ENCODE results near the gene CLDN9. TPM values are rescaled to one million over a fixed set of nuclear protein-coding genes. Genes with fewer than 3 reads are reported as not detected.
A peak's percentile ranks its signal among the peaks of the same experiment; 100 is the strongest.

The CLDN9 gene
- total and polyA plus RNA-seq, 2 donors (not counting 1 experiment from before 2014, with no cell fraction given) = 0.04 TPM; not detected in 1

DNA sequence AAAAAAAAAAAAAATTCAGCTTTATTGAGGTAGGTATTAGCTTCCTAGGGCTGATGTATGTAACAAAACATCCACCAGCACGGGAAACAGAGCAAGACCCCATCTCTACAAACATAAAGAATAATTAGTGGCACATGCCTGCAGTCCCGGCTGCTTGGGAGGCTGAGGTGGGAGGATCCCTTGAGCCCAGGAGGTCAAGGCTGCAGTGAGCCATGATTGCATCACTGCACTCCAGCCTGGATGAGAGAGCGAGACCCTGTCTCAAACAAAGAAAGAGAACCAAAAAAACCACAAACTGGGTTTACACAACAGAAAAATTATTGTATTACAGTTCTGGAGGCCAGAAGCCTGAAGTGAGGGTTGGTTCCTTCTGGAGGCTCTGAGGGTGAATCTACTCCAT lies 29.7 kb downstream of the CLDN9 start:
- no peak overlapping the region for H3K4me2 ChIP-seq (replicated peaks; ENCODE audit: low read depth, low read length, poor library complexity, severe bottlenecking)
- 100% methylated on average over 1 of the region's 3 CpGs for WGBS (ENCODE audit: insufficient coverage)
- Mint-ChIP-seq H3K4me1 (peaks cover 11% of the 10 kb centered on the region), H3K27me3 (peaks cover 35% of the 10 kb centered on the region), H3K27ac (no peak overlapping the region), H3K9me3 (ENCODE audit: insufficient read depth) (no peaks in the 10 kb centered on the region), H3K4me3 (no peak overlapping the region)
- H2AFZ ChIP-seq (ENCODE audit: insufficient read depth, low read depth, low read length, poor library complexity, severe bottlenecking) = no peak overlapping the region
- intact Hi-C loops (cut with micrococcal nuclease) = no loop called here
- H3K4me3 ChIP-seq (ENCODE audit: control extremely low read depth in 1 of 5, extremely low read depth in 1 of 5, insufficient read depth in 1 of 5, low read depth in 2 of 5, low read length in 4 of 5) = no peak overlapping the region
- peaks cover 0 to 26% (median 0%) of the 10 kb centered on the region in 3 donors for H3K9me3 ChIP-seq (ENCODE audit: control extremely low read depth in 1 of 3, control insufficient read depth in 2 of 3, insufficient read depth in 1 of 3, low read length in 2 of 3)
- H3K27ac ChIP-seq (ENCODE audit: low read length in 2 of 2) = no peak overlapping the region
- H3K9ac ChIP-seq (ENCODE audit: low read length) = no peak overlapping the region
- no peaks in the 10 kb centered on the region for H4K20me1 ChIP-seq (ENCODE audit: control insufficient read depth, insufficient read depth, low read length, poor library complexity, severe bottlenecking)
- ChIA-PET POLR2A (interaction anchor here (0.6 kb wide), 1 partner anchor 66 kb away, joined by 4 read pairs; no protein-coding TSS in a partner anchor), CTCF (interaction anchor here (2.9 to 5.3 kb wide), 2 partner anchors 9 to 14 kb away, joined by 14 to 35 read pairs; no protein-coding TSS in a partner anchor)
- ATAC-seq (ENCODE audit: low read depth) (no peak), DNase-seq (no peak)
- H3K79me2 ChIP-seq (ENCODE audit: control insufficient read depth, insufficient read depth, low read length) = no peaks in the 10 kb centered on the region
- peaks cover 0 to 74% (median 40%) of the 10 kb centered on the region in 4 experiments for H3K27me3 ChIP-seq (replicated peaks in 1 of 4; ENCODE audit: control extremely low read depth in 1 of 4, control insufficient read depth in 3 of 4, insufficient read depth in 4 of 4, low read length in 3 of 4)
- peaks cover 21 to 29% of the 10 kb centered on the region in 2 donors for H3K4me1 ChIP-seq (ENCODE audit: control insufficient read depth in 2 of 2, insufficient read depth in 2 of 2, low read length in 2 of 2)
- no peaks in the 10 kb centered on the region for H3K36me3 ChIP-seq (replicated peaks in 1 of 2; ENCODE audit: control extremely low read depth in 1 of 2, control insufficient read depth in 1 of 2, extremely low read depth in 1 of 2, insufficient read depth in 2 of 2, low read length in 1 of 2)
- TF ChIP-seq EZH2 (IDR thresholded peaks at IDR 0.05; ENCODE audit: borderline replicate concordance, insufficient read depth, low read depth, low read length, poor library complexity, severe bottlenecking) = no peak
- TF ChIP-seq, protein P1, sequence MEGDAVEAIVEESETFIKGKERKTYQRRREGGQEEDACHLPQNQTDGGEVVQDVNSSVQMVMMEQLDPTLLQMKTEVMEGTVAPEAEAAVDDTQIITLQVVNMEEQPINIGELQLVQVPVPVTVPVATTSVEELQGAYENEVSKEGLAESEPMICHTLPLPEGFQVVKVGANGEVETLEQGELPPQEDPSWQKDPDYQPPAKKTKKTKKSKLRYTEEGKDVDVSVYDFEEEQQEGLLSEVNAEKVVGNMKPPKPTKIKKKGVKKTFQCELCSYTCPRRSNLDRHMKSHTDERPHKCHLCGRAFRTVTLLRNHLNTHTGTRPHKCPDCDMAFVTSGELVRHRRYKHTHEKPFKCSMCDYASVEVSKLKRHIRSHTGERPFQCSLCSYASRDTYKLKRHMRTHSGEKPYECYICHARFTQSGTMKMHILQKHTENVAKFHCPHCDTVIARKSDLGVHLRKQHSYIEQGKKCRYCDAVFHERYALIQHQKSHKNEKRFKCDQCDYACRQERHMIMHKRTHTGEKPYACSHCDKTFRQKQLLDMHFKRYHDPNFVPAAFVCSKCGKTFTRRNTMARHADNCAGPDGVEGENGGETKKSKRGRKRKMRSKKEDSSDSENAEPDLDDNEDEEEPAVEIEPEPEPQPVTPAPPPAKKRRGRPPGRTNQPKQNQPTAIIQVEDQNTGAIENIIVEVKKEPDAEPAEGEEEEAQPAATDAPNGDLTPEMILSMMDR (IDR thresholded peaks at IDR 0.05) = no peak

DNA sequence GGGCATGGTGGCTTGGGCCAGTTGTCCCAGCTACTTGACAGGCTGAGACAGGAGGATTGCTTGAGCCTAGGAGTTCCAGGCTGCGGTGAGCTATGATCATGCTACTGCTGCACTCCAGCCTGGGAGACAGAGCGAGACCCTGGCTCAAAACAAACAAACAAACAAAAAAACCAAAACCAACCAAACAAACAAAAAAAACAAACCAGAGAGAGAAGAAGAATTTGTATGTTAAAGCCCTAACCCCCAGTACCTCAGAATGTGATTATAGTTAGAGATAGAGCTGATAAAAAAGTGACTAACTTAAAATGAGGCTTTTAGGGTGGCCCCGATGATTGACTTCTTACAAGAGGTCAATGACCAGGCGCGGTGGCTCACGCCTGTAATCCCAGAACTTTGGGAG lies 32.0 kb downstream of the CLDN9 start:
- H3K4me2 ChIP-seq (replicated peaks; ENCODE audit: low read depth, low read length, poor library complexity, severe bottlenecking) = no peak overlapping the region
- no peak overlapping the region for H2AFZ ChIP-seq (ENCODE audit: insufficient read depth, low read depth, low read length, poor library complexity, severe bottlenecking)
- no peaks in the 10 kb centered on the region for H3K79me2 ChIP-seq (ENCODE audit: control insufficient read depth, insufficient read depth, low read length)
- ChIA-PET POLR2A (interaction anchor here (0.6 kb wide), 1 partner anchor 247 kb away, joined by 4 read pairs; no protein-coding TSS in a partner anchor), CTCF (interaction anchor here (5.3 kb wide), 1 partner anchor 12 kb away, joined by 35 read pairs; no protein-coding TSS in a partner anchor)
- H3K9me3 Mint-ChIP-seq (ENCODE audit: insufficient read depth) = no peaks in the 10 kb centered on the region
- no peak overlapping the region for H3K4me3 ChIP-seq (ENCODE audit: control extremely low read depth in 1 of 5, extremely low read depth in 1 of 5, insufficient read depth in 1 of 5, low read depth in 2 of 5, low read length in 4 of 5)
- intact Hi-C loops (cut with micrococcal nuclease) = loop anchor here (5.0 kb wide), 1 partner anchor 128 kb away; no protein-coding TSS in a partner anchor
- no peaks in the 10 kb centered on the region for H4K20me1 ChIP-seq (ENCODE audit: control insufficient read depth, insufficient read depth, low read length, poor library complexity, severe bottlenecking)
- H3K27me3 Mint-ChIP-seq = peaks cover 34% of the 10 kb centered on the region
- no peak overlapping the region for H3K9ac ChIP-seq (ENCODE audit: low read length)
- peaks cover 11% of the 10 kb centered on the region for H3K4me1 Mint-ChIP-seq
- H3K27ac Mint-ChIP-seq = no peak overlapping the region
- peak overlapping the region; percentile 50 for H3K4me3 Mint-ChIP-seq
- H3K27me3 ChIP-seq (replicated peaks in 1 of 4; ENCODE audit: control extremely low read depth in 1 of 4, control insufficient read depth in 3 of 4, insufficient read depth in 4 of 4, low read length in 3 of 4) = peaks cover 0 to 73% (median 32%) of the 10 kb centered on the region in 4 experiments
- no peak for TF ChIP-seq EZH2 (IDR thresholded peaks at IDR 0.05; ENCODE audit: borderline replicate concordance, insufficient read depth, low read depth, low read length, poor library complexity, severe bottlenecking)
- TF ChIP-seq, protein P1 (IDR thresholded peaks at IDR 0.05) = no peak
- no peak overlapping the region for H3K27ac ChIP-seq (ENCODE audit: low read length in 2 of 2)
- peaks cover 0 to 23% (median 0%) of the 10 kb centered on the region in 3 donors for H3K9me3 ChIP-seq (ENCODE audit: control extremely low read depth in 1 of 3, control insufficient read depth in 2 of 3, insufficient read depth in 1 of 3, low read length in 2 of 3)
- peaks cover 21% of the 10 kb centered on the region in 2 donors for H3K4me1 ChIP-seq (ENCODE audit: control insufficient read depth in 2 of 2, insufficient read depth in 2 of 2, low read length in 2 of 2)
- 87% methylated on average over 4 of the region's 6 CpGs for WGBS (ENCODE audit: insufficient coverage)
- DNase-seq (no peak), ATAC-seq (ENCODE audit: low read depth) (no peak)
- H3K36me3 ChIP-seq (replicated peaks in 1 of 2; ENCODE audit: control extremely low read depth in 1 of 2, control insufficient read depth in 1 of 2, extremely low read depth in 1 of 2, insufficient read depth in 2 of 2, low read length in 1 of 2) = no peaks in the 10 kb centered on the region
